Retinal pigment epithelial cell (primary cell): Measurements from ENCODE around the gene FAM193A.

Source experiments
- DNase-seq: peaks from one replicate; pipeline ENCODE4 v3.0.0-alpha.2; 2010; ENCODE audit warnings: low read depth
- H3K4me3 ChIP-seq: 2 replicates; pipeline ENCODE4 v1.5.1; 2011; ENCODE audit warnings: mild to moderate bottlenecking, low read length, control low read depth, moderate library complexity
- TF ChIP-seq, protein P1 (sequence below): conservative IDR thresholded peaks from 2 replicates; pipeline ENCODE4 v1.5.1; 2011; ENCODE audit warnings: low read depth, low read length, control low read depth, inconsistent platforms

FAM193A gene

DNA sequence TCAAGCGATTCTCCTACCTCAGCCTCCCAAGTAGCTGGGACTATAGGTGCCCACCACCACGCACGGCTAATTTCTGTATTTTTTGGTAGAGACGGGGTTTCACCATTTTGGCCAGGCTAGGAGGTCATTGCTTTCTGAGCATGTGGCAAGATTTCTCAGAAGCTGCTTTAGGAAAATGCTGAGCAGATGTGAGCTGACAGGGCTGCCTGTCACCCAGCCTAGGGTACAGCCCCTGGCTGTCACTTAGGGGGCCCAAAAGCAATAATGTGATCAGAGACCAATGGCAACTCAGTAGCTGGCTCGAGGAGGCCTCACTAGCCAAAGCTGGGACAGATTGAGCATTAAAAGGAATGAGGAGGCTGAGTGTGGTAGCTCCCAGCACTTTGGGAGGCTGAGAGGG is 154.9 kb downstream of the FAM193A start:
- no peak overlapping the region for H3K4me3 ChIP-seq
- DNase-seq = no peak
- TF ChIP-seq, protein P1, sequence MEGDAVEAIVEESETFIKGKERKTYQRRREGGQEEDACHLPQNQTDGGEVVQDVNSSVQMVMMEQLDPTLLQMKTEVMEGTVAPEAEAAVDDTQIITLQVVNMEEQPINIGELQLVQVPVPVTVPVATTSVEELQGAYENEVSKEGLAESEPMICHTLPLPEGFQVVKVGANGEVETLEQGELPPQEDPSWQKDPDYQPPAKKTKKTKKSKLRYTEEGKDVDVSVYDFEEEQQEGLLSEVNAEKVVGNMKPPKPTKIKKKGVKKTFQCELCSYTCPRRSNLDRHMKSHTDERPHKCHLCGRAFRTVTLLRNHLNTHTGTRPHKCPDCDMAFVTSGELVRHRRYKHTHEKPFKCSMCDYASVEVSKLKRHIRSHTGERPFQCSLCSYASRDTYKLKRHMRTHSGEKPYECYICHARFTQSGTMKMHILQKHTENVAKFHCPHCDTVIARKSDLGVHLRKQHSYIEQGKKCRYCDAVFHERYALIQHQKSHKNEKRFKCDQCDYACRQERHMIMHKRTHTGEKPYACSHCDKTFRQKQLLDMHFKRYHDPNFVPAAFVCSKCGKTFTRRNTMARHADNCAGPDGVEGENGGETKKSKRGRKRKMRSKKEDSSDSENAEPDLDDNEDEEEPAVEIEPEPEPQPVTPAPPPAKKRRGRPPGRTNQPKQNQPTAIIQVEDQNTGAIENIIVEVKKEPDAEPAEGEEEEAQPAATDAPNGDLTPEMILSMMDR = no peak

DNA sequence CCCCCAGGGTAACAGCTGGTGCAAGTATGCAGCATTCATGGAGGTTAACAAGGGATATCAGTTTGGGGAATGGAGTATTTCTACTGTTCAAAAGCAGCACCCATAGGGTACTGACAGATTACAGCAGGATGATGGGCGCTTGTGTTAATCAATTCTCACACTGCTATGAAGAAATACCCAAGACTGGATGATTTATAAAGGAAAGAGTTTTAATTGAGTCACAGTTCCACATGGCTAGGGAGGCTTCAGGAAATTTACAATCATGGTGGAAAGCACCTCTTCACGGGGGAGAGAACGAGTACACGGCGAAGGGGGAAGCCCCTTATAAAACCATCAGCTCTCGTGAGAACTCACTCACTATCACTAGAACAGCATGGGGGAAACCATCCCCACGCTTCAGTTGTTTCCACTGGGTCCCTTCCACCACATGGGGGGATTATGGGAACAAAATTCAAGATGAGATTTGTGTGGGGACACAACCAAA is 155.5 kb downstream of the FAM193A start:
- no peak overlapping the region for H3K4me3 ChIP-seq
- TF ChIP-seq, protein P1 = no peak
- DNase-seq = no peak

DNA sequence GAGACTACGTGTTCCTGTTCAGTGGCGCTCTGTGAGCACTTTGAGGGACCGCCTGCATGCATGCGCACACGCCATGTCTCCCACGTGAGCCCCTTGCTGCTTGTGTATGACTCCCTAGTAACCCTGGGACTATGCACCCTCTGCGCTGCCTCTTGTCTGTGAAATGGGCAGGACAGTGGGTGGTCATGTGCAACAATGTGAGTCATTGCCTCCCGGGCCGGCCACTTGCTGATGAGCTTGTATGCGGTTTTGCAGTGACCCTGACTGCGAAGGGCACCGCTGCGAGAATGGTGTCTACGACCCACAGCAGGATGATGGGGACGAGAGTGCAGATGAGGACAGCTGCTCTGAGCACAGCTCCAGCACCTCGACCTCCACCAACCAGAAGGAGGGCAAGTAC is 158.2 kb downstream of the FAM193A start:
- TF ChIP-seq, protein P1 = no peak
- DNase-seq = no peak
- no peak overlapping the region for H3K4me3 ChIP-seq

DNA sequence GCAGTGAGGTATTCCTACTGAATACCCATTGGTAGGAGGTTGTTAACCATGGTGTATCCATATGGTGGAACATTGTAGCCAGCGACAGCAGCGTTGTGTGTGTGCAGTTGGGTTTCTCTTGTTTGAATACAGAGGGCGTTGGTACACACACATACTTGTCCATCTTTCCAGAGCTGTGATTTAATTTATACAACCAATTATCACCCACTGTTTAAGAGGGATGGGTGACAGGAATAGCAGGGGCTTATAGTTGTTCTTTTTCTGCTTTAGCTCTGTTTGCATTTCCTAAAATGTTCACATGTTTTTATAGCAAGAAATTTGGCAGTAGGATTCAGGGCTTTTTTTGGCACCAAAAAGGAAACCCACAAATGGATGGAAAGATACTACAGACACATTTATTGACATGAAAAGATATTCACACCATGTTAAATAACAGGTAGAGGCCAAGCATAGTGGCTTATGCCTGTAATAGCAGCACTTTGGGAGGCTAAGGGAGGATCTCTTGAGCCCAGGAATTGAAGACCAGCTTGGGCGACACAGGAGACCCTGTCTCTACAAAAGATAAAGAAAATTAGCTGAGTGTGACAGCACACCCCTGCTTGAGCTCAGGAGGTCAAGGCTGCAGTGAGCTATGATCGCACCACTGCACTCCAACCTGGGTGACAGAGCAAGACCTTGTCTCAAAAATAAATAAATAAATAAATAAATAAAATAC is 159.1 kb downstream of the FAM193A start:
- TF ChIP-seq, protein P1 = no peak
- no peak for DNase-seq
- H3K4me3 ChIP-seq = no peak overlapping the region

DNA sequence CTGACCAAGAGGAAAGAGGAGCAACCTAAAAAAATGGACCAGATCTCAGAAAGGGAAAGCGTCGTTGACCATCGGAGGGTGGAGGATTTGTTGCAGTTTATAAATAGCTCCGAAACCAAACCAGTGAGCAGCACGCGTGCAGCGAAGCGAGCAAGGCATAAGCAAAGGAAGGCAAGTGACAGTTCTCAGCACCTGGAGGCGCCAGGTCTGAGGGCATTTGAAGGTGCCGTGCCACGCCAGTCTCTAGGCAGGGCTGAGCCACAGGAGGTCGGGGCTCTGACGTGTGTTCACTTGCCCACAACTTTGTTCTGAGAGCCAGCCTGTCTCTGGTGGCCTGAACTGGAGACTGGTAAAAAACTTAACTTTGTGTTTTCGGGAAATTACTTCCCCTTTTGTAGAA is 160.0 kb downstream of the FAM193A start:
- TF ChIP-seq, protein P1 = no peak
- H3K4me3 ChIP-seq = no peak overlapping the region
- no peak for DNase-seq

DNA sequence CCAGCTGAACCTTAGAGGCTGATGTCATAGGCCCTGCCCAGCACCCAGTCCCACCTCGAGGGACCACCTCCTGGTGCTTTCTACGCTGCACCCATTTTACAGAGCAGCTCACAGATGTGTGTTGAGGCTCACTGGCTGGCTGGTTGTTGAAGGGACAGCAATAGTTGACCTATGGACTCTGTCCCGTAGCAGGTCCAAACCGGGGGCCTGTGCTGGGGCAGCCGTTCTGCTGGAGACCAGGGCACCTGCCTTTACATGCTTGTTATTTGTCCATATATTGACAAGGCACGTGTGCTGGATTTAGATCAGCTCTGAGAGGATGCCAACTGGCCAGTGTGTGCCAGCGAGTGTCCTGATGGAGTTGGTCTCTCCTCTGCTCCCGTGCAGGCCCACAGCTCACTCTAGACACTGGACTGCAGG is 161.6 kb downstream of the FAM193A start:
- TF ChIP-seq, protein P1 = no peak
- DNase-seq = no peak

DNA sequence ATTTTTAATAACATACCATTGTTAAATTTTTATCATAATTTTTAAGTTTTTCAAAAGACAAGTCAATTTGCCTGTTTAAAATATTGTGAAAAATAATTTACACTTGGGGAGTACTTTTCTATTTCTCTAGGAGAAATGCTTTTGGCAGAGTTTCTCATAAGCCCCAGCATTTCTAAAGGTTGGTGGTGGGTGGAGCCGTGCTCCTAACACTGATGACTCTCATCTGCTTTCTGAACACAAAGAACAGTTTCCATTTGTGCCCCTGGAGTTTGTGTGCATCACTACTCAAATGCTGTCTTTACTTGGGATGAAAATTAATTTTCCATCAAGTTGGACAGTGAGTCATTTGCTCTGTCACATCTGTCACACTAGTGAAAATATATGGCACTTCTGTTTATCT is 162.1 kb downstream of the FAM193A start:
- H3K4me3 ChIP-seq = no peak overlapping the region

More for the DNA sequence above, 161.6 kb downstream of the FAM193A start:
- H3K4me3 ChIP-seq = no peak overlapping the region

More for the DNA sequence above, 162.1 kb downstream of the FAM193A start:
- TF ChIP-seq, protein P1 = no peak
- no peak for DNase-seq
